ENCODE data around the gene IDE.
A peak's percentile ranks its signal among the peaks of the same experiment; 100 is the strongest.
"Not testable (repeated sequence)": the region's sequence is repeated elsewhere in the genome, so short reads cannot be mapped to it uniquely, and the experiment has no call there.

Gene IDE

DNA sequence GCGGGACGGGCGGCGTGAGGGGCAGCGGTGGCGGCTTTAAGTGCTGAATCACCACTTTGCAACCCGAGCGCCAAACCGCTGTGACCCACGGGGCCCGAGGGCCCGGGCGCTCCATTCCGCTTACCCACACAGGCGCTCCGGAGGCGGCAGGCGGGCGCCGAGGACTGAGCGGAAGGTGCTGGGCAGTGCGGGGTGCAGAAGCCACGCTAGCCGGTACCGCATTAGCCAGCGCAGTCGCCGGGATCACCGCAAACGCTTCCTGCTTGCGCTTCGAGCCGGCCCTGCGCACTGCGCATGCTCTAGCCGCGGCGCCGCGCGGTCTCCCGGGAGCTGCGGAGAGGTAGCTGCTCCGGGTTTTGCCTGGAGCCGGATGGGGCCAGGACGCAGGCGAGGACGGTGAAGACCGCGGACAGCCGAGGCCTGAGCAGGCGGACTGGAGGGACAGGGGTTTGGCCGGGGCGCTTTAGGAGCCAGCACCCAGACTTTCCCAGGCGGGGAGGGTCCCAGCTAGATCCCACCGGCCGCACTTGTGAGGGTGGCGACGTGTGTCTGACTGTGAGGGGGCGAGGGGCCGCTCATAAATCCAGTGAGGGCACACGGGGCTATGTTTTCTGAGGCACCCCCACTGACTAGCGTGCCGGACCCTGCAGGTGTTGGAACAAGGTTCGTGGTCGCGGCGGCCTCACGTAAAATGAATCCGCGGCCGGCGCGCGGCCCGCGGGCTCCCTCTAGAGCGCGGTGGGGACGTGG lies at the start of gene IDE:
Gene IDE, minus strand, starts transcription at position 296 of the 750 bp plus-strand sequence. Its CDS starts 74 bp downstream, at position 222.
- DNase-seq, result peak; percentile 56

DNA sequence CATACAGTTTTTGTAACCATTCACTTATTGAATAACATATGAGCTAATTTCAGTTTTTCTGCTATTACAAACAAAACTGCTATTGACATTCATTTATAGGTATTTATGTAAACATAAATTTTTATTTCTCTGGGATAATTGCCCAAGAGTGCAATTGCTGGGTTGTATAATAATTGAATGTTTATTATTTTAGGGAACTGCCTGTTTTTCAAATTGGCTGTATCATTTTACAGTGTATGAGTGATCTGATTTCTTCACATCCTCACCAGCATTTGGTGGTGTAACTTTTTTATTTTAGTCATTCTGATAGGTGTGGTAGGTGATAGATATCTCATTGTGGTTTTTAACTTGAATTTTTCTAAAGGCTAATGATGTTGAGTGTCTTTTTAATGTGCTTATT lies 45.5 kb upstream of the IDE start:
- DNase-seq, result no peak

DNA sequence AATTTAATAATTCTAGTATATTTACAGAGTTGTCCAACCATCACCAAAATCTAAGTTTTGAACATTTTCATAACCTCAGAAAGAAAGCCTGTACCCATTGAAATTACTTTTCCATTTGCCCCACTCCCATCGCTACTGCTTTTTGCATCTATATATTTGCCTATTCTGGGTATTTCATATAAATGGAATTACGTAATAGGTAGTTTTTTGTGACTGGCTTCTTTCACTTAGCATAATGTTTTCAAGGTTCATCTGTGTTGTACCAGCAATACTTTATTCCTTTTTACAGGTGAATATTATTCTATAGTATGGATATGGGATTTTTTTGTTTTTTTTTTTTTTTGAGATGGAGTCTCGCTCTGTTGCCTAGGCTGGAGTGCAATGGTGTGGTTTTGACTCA lies 41.6 kb upstream of the IDE start:
- DNase-seq, result no peak

DNA sequence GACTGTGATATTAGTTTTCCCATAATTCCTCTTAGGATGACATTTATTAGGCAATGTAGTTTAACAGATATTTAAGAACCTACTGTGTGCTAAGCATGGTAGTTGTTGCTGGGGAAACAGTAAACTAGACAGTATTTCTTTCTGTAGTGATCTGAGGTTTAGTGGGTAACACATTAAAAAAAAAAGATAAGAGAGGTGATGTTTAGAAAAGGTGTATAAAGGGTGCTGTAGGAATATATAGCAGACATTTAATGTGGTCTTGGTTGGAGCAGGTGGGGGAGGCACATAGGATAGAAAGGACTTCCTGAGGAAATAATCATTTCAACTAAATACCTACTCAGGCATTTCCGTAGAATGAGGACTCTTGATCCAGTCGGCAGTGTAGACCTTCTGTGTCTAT lies 30.9 kb upstream of the IDE start:
- no peak for DNase-seq

DNA sequence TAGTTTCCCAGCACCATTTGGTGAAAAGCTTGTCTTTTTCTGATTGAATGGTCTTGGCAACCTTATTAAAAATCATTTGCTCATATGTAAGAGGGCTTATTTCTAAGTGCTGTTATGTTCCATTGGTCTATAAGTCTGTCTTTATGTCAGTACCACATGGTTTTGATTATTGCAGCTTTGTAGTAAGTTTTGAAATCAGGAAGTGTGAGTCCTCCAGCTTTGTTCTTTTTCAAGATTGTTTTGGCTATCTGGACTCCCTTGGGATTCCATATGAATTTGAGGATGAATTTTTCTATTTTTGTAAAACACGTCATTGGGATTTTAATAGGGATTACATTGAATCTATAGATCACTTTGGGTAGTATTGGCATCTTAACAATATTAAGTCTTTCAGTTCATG lies 24.4 kb upstream of the IDE start:
- DNase-seq, result no peak

DNA sequence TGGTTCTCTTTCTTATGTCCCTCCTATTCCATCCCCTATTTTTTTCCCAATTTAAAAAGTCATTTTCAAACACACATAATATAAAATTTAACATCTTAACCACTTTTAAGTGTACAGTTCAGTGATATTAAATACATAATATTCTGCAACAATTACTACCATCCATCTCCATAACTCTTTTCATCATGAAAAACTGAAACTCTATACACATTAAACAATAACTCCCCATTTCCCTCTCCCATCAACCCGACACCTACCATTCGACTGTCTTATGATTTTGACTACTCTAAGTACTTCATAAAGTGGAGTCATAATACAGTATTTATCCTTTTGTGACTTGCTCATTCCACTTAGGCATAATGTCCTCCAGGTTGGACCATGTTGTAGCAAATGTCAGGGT lies 21.6 kb upstream of the IDE start:
- DNase-seq, result no peak

DNA sequence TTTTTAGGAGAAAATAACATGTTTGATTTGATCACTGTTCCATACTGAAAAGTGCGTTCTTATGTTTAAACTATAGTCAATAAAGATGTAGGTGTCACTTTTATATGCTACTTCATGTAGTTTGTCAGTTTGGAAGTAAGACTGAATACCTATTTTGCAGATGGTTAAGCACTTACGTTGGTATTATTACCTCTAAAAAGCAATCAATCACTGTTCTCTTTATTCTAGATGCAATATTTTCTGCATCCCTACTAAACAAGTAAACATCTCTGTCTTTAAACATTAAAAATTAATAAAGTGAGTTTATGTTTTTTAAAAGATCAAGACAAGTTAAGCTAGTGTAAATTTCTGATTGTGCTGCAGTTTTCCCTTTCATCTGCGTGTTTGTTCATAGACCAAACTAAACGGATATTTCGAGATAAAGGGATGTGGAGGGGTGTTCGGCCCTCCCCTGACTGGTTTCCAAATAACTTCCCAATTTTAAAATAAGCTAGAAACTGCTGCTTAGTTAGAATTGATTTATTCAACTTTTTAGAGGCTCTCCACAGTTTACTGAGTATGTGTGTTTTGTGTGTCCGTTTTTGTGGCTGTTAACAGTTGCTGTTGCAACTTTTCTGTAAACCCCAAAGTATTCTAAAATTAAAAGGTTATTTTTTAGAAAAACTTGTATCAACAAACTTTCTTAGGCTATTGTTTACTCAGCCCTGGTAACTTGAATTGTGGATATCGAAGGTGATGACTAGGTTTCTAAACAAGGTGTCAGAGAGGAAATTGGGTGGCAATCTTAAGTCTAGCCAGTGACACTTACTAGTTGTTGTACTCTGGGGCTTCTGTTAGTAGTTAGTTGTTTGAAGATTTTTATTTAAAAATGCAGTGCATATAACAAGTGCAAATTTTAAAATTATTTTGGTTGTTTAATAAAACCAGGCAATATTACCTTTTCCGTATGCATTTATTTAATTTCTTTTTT lies 20.0 kb upstream of the IDE start:
- DNase-seq, result no peak

DNA sequence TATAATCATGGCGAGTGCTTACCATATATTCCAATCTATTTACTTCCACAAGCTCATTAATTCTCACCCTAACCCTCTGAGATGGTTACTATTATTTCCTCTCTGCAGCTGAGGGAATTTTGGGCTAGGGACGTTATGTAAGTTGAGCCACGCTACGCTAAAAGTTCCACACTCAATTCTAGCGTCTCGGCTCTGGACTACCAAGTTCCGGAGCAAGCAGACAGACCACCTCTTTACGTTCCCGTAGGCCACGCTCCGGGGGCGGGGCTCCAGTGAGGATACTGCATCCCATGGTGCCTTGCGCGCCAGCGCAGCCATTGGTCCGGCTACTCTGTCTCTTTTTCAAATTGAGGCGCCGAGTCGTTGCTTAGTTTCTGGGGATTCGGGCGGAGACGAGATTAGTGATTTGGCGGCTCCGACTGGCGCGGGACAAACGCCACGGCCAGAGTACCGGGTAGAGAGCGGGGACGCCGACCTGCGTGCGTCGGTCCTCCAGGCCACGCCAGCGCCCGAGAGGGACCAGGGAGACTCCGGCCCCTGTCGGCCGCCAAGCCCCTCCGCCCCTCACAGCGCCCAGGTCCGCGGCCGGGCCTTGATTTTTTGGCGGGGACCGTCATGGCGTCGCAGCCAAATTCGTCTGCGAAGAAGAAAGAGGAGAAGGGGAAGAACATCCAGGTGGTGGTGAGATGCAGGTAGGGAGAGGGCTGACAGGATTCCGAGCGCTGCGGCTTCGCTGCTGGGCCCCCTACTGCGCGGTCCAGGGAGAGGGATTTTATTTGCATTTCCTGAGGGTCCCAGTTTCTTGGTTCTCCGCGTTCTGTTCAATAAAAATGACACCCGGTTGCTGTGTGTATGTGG lies 19.1 kb upstream of the IDE start, which contains the start of gene KIF11:
Gene KIF11, plus strand, starts transcription at position 370 of the 858 bp plus-strand sequence. Its CDS starts 246 bp downstream, at position 616.
- peak; percentile 93 for DNase-seq

DNA sequence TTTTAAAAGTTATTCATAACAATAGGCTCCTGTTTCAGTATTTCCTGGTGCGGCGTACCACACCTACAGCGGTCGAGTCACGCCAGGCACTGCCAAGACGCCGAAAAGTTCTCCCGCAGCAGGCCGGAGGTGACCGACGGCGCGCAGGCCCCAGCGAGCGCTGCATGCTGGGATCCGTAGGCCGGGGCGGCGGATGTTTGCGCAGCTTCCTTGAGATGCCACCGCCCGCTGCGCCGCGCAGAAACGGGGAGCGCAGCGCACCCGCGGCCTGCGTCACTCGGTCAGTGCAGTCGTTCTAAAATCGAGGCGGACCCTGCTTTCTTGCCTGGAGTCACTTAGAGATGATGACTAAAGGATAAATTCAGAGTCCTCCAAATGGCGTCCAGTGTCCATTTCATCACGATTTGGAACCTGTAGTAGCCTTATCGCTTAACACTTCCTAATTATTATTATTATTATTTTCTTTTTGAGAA lies 17.7 kb upstream of the IDE start:
- peak; percentile 71 for DNase-seq

DNA sequence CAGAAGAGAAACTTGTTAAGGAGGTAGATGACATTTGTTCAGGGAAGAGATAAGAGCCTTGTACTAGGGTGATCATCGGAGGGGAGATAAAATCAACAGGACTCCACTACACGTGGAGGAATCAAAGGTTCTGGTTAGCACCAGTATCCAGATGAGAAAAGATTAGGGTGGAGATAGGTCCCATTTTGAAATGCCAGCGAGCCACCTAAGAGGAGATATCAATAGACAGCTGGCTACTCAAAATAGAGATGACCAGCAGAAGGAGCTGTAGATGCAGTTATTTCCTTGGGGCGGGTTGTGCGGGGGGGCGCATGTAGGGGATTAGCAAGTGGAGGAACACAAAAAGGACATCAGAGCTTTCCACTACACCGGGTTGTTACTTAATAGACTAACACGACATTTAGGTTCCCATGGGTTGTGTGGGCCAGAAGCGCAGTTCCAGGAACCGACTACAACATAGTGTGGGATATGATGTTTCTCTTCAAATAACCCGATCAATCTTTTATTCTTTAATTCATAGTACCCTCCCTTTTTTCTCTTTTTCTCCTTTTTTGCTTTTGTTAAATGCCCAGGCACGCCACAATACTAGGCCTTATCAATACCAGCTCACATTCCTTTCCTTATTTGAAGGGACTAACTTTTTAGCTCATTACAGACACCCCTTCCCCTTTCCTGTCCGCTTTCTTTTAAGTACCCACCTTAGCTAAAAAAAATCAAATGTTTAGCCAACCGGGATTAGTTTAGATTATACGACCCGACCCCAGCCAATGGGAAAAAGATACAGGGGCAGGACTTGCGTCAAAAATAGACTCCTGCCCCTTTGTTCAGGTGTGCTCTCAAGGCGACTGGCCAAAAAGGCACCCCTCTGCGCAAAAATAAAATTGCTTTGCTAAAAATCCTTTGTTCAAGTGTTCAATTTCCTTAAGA lies 17.0 kb upstream of the IDE start:
- no peak for DNase-seq

DNA sequence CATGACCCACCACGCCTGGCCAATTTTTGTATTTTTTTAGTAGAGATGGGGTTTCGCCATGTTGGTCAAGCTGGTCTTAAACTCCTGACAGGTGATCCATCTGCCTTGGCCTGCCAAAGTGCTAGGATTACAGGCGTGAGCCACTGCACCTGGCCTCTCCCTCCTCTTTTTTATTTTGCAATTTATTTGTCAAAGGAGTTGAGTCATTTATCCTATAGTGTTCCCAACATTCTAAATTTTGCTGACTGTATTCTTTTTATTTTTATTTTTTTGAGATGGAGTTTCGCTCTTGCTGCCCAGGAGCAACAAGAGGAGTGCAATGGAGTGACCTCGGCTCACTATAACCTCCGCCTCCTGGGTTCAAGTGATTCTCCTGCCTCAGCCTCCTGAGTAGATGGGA lies 8.5 kb upstream of the IDE start:
- DNase-seq, result not testable (repeated sequence)

DNA sequence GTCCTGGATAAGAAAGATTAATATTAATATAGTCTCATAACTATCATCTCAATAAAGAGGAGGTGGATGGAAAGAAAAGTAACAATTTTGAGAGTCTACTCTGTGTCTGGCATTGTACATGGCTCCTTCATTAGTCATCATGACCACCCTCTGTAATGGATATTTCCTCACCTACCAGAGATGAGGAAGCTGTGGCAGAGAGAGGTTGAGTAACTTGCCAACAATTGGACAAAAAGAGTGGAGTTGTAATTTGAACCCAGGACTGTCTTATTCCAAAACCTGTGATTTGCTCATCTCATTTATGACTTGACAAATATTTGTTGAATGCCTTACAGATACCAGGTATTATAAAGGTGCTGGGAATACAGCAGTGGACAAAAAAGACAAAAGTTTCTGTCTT lies 2.1 kb upstream of the IDE start:
- no peak for DNase-seq

DNA sequence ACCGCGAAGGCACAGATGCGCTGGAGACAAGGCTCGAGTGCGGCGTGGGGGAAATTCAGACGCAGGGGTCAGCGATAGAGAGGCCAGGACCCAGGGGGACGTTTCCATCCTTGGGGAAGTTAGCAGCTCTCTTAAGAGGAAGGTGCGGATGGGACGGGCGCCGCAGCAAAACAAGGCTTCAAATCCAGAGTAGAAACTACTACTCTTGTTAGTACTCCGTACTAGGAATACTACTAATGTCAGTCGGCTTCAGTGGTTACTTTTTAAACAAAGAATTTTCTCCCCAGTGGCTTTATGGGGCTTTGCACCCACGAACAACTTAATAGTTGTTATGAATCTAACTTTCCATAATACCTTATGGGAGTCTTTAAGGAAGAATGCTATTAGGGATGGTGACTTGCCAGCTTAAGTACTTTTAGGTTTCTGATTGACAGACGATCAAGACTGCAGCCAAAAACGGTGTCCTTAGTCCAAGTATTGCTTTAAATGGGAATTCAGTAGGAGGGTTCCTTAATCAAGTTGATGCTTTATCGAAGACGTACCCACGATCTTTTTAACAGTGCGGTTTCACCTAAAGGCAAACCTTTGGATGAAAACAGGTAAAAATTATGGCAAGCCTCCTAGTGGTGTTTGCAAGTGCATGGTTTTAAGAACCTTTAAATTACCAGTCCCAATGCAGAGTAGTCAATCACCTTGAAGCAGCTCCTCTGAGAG lies 812 bp upstream of the IDE start:
- DNase-seq, result peak; percentile 66

DNA sequence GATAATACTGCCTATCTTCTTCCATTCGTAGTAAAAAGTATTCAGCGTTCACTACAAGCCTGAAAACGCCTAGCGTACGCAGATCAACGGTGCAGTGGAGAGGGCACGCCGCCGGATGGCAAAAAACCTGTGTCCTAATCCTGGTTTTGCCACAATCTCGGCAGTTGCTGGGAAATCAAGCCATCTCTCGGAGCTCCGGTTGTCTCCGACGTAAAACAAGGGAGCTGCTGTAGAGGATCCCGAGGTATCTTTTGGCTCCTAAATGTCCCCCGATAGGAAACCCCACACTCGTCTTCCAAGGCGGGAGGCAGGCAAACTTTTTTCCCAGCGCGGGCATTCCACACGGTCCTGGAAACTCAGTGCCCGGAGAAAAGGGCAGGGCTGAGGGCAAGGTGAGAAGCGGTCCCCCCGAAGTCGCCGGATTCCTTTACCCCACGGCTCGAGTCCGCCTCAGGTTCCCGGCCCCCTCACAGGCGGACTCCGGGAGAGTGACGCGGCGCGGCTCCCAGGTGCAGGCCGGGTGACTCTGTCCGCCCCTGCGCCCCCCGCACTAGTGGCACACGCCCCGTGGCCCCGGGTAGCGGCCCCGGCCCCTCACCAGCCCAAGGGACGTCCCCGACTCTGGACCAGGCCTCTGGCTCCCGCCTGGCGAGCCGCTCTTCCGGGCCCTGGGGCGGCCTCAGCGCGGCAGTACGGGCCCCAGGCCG lies 649 bp downstream of the IDE start:
- DNase-seq, result no peak

DNA sequence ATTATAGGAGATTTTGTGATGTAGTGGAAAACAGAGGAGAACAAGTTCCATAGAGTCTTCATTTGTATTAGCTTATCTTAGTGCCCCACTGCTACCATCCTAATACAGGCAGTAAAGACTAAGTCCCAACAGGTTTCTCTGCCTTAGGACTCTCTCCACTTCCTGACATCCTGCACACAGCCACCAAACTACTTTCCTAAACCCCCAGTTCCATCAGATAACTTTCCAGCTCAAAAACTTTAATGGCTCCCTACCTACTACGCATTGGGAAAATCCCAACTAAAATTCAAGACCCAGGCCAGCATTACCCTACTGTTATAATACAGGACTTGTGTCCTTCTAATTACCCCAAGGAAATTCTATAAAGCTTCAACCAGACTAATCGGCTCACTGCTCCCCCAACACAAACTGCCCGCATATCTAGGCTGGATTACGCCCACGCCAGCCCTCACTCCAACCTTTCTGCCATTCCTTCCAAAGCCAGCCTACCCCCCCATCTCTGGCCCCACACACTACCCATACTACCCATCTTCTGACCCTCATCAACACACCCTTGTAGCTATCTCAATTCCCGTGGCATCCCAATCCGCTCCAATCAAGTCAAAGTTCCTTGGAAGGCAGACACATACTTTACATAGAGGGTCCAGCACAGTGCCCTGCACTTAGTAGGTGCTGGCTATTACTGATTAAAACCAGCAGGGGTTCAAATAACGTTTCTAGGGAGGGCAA lies 1.4 kb downstream of the IDE start:
- DNase-seq, result no peak

DNA sequence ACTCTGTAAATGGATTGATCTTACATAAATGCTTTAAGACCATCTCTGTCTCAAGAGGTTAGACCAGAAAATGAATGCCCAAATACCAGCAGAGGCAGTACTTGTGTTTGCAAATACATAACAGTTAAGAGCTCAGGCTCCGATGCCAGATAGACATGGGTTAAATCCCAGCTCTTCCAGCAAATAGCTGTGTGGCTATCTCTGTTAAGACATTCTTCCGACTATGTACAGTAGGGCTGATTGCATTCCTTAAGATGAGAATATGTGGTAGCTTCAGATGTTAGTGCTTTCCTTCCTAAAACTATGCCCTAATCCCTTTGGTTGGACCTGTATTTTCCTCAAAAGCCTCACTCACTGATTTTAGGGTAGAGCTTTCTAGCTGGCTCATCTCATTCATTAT lies 2.2 kb downstream of the IDE start:
- no peak for DNase-seq

DNA sequence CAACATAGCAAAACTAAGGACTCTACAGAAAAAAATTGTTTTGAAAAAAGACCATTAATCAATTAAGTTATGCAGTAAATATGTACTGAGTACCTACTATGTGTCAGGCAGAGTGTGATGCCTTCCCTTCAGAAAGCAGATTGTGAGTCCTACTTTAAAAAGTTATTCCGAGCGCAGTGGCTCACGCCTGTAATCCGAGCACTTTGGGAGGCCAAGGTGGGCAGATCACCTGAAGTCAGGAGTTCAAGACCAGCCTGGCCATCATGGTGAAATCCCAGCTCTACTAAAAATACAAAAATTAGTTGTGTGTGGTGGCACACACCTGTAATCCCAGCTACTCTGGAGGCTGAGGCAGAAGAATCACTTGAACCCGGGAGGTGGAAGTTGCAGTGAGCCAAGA lies 4.2 kb downstream of the IDE start:
- not testable (repeated sequence) for DNase-seq

DNA sequence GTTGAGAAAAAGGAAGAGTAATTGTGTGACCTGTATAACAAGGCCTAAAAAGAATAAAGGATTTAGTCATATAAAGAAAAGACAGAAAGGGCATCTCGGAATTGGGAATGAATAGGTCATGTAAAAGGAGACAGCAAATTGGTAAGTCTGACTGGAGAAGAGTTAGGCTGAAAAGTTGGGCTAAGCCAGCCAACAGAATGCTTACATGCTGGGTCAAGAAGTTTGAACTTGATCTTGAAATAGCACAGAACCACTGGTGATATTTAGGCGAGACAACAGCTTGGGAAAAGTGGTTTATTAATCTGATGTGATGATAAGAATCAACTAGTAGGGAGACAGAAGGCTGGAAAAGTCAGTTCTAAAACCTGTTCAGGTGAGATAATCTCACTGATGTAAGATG lies 4.8 kb downstream of the IDE start:
- no peak for DNase-seq

DNA sequence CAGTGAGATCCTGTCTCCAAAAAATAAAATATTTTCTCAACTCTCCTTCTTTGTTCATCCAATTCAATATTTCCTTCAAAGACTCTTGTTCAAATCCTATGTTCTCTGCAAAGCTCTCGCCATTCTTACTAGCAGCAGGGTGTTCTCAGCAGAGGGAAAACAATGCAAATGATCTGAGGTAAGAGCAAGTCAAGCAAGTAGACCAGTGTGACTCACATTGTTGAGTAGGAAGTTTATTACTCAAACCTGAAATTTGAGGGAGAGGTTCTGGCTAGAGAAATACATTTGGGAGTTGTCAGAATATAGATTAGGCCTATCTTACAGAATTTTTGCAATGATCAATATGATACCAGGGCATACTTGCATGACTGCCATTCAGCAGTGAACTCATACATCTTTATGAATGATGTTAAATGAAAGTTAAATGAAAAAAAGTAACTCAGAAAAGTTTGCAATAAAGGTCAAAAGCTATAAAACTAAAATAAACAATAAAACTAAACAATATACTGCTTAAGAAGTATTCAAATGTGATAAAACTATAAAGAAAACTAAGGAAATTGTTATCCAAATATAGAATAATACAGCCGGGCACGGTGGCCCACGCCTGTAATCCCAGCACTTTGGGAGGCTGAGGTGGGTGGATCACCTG lies 5.8 kb downstream of the IDE start:
- DNase-seq, result no peak

Data from NCI-H1694 treated with DMSO at 0.1 percent for 48 hours (cell line).